Mesendoderm (in vitro differentiated cells): ENCODE results near the gene VSTM2L.

Experiments used
- DNase-seq: peaks from one replicate; pipeline ENCODE4 v3.0.0; 2013
- H2AK5ac ChIP-seq: 2 replicates; pipeline ENCODE4 v1.6.1; 2013; ENCODE audit warnings: low read length, inconsistent platforms
- H2BK120ac ChIP-seq: 2 replicates; pipeline ENCODE4 v1.6.1; 2013; ENCODE audit warnings: low read depth, mild to moderate bottlenecking, low read length, moderate library complexity, mixed read lengths
- H2BK15ac ChIP-seq: replicated peaks from 2 replicates; pipeline ENCODE4 v1.6.1; 2013; ENCODE audit warnings: low read depth, mild to moderate bottlenecking, moderate library complexity
- H2BK5ac ChIP-seq: 2 replicates; pipeline ENCODE4 v1.6.1; 2013; ENCODE audit warnings: low read length, inconsistent platforms
- H3K18ac ChIP-seq: 2 replicates; pipeline ENCODE4 v1.6.1; 2013; ENCODE audit warnings: mild to moderate bottlenecking, low read length, mixed read lengths
- H3K23ac ChIP-seq: one replicate; pipeline ENCODE4 v1.6.1; 2013; ENCODE audit warnings: low read length
- H3K27ac ChIP-seq: 2 replicates; pipeline ENCODE4 v1.5.1; 2013; ENCODE audit warnings: low read depth, mild to moderate bottlenecking, inconsistent platforms, low read length, moderate library complexity
- H3K27me3 ChIP-seq: 2 replicates; pipeline ENCODE4 v1.6.1; 2013; ENCODE audit warnings: low read length, control low read depth, mild to moderate bottlenecking, inconsistent platforms; ENCODE audit not compliant: insufficient read depth, poor library complexity
- H3K36me3 ChIP-seq: 2 replicates; pipeline ENCODE4 v1.6.1; 2013; ENCODE audit warnings: low read length, inconsistent platforms; ENCODE audit not compliant: control insufficient read depth, insufficient read depth
- H3K4ac ChIP-seq: one replicate; pipeline ENCODE4 v1.6.1; 2013; ENCODE audit warnings: low read depth, mild to moderate bottlenecking, low read length, moderate library complexity
- H3K4me1 ChIP-seq: 2 replicates; pipeline ENCODE4 v1.6.1; 2013; ENCODE audit warnings: low read depth, low read length, inconsistent platforms; ENCODE audit not compliant: control insufficient read depth
- H3K4me2 ChIP-seq: 2 replicates; pipeline ENCODE4 v1.6.1; 2013; ENCODE audit warnings: low read length
- H3K4me3 ChIP-seq: 2 replicates; pipeline ENCODE4 v1.5.1; 2013; ENCODE audit warnings: mild to moderate bottlenecking, low read length
- H3K56ac ChIP-seq: one replicate; pipeline ENCODE4 v1.6.1; 2013; ENCODE audit warnings: low read length
- H3K79me1 ChIP-seq: 2 replicates; pipeline ENCODE4 v1.6.1; 2013; ENCODE audit warnings: low read length, inconsistent platforms
- H3K79me2 ChIP-seq: 2 replicates; pipeline ENCODE4 v1.6.1; 2013; ENCODE audit warnings: mild to moderate bottlenecking, low read length; ENCODE audit not compliant: control insufficient read depth, insufficient read depth
- H3K9ac ChIP-seq: 2 replicates; pipeline ENCODE4 v1.6.1; 2013; ENCODE audit warnings: low read length, inconsistent platforms
- H4K5ac ChIP-seq: one replicate; pipeline ENCODE4 v1.6.1; 2013; ENCODE audit warnings: low read length
- H4K8ac ChIP-seq: one replicate; pipeline ENCODE4 v1.6.1; 2013; ENCODE audit warnings: low read depth, mild to moderate bottlenecking, control low read depth, low read length, moderate library complexity
- WGBS: extraction: QIAGEN DNeasy Blood & Tissue Kit; methylation state at CpG from one replicate; pipeline ENCODE4 v1.1.7; 2013; ENCODE audit warnings: low lambda C conversion rate, missing lambda C conversion rate; ENCODE audit not compliant: insufficient coverage; ENCODE audit errors: extremely low coverage; 5-methylcytosine and 5-hydroxymethylcytosine counted together

Gene VSTM2L

DNA sequence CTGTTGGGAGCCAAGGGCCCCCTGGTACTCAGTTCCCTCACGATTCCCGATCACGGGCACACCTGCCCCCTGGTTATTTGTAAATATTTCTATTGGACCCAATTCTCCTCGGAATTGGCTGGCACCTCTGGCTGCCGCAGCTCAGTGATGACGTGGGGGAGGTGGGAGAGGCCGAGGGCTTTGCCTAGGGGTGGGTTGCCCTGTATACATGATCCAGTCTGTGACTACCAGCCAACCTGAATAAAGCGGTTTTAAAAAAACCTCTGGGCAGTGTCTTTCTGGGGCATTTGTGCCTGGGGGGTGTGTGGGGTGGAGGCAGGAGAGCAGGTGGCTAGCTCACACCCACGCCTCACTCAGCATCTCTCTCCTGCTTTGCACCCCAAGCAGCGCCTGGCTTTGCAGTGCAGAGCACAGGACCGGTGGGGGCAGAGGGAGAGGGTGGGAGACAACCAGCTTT, 42.2 kb downstream of the VSTM2L start:
- no peaks in the 10 kb centered on the region for H3K79me2 ChIP-seq
- no peak overlapping the region for H4K5ac ChIP-seq
- H3K79me1 ChIP-seq: no peaks in the 10 kb centered on the region
- no peaks in the 10 kb centered on the region for H3K36me3 ChIP-seq
- no peak overlapping the region for H3K4me2 ChIP-seq
- H3K4me3 ChIP-seq: no peak overlapping the region
- no peak overlapping the region for H2BK5ac ChIP-seq
- no CpG with 5 or more reads among the region's 11 CpGs for WGBS
- no peak overlapping the region for H4K8ac ChIP-seq
- H3K27me3 ChIP-seq: no peaks in the 10 kb centered on the region
- no peak overlapping the region for H2BK15ac ChIP-seq
- H3K23ac ChIP-seq: no peak overlapping the region
- no peak overlapping the region for H3K56ac ChIP-seq
- H2BK120ac ChIP-seq: no peak overlapping the region
- no peak overlapping the region for H3K9ac ChIP-seq
- DNase-seq: no peak
- H2AK5ac ChIP-seq: no peak overlapping the region
- H3K4me1 ChIP-seq: no peaks in the 10 kb centered on the region
- no peak overlapping the region for H3K4ac ChIP-seq
- no peak overlapping the region for H3K18ac ChIP-seq
- H3K27ac ChIP-seq: no peak overlapping the region

DNA sequence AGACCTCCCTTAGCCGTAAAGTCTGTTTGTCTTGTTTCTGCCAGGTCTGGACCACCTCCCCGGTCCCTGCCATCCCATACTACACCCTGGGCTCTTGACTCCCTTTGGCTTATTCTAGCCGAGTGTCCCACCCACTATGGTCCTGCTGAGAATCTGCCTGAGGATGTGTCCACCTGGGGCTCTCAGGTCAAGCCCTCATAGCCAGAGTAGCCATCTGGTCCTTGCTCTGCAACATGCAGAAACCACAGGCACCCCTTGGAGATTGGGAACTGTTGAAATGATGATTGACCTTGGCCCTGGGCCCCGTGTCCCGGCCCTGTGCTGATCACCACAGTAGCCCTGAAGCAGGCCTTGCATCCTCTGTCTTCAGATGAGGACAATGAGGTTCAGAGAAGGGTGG, 44.0 kb downstream of the VSTM2L start:
- Histone ChIP-seq H3K4me2 (no peak overlapping the region), H3K27me3 (no peaks in the 10 kb centered on the region), H4K5ac (no peak overlapping the region), H2BK5ac (no peak overlapping the region), H3K27ac (no peak overlapping the region), H3K23ac (no peak overlapping the region), H3K18ac (no peak overlapping the region), H3K79me2 (no peaks in the 10 kb centered on the region), H3K4me1 (no peaks in the 10 kb centered on the region), H2AK5ac (no peak overlapping the region), H4K8ac (no peak overlapping the region), H3K4me3 (no peak overlapping the region), H3K56ac (no peak overlapping the region), H2BK120ac (no peak overlapping the region), H3K9ac (no peak overlapping the region), H2BK15ac (no peak overlapping the region), H3K4ac (no peak overlapping the region), H3K79me1 (no peaks in the 10 kb centered on the region), H3K36me3 (no peaks in the 10 kb centered on the region)
- no peak for DNase-seq
- no CpG with 5 or more reads among the region's 5 CpGs for WGBS

DNA sequence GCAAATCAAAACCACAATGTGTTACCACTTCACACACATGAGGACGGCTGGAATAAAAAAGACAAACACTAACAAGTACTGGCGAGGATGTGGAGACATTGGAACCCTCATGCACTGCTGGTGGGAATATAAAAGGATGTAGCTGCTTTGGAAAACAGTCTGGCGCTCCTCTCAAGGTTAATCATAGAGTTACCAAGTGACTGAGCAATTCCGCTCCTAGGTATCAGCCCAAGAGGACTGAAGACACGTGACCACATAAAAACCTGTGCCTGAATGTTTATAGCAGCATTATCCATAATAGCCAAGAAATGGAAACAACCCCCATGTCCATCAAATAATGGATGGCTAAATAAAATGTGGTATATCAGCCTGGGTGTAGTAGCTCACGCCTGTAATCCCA, 45.0 kb downstream of the VSTM2L start:
- WGBS: no CpG with 5 or more reads among the region's 6 CpGs
- Histone ChIP-seq H4K8ac (no peak overlapping the region), H3K4me3 (no peak overlapping the region), H3K36me3 (no peaks in the 10 kb centered on the region), H3K79me1 (no peaks in the 10 kb centered on the region), H2BK5ac (no peak overlapping the region), H3K4ac (no peak overlapping the region), H3K18ac (no peak overlapping the region), H2BK120ac (no peak overlapping the region), H3K4me2 (no peak overlapping the region), H4K5ac (no peak overlapping the region), H3K79me2 (no peaks in the 10 kb centered on the region), H3K4me1 (no peaks in the 10 kb centered on the region), H3K56ac (no peak overlapping the region), H3K23ac (no peak overlapping the region), H2BK15ac (no peak overlapping the region), H3K9ac (no peak overlapping the region), H3K27me3 (no peaks in the 10 kb centered on the region), H3K27ac (no peak overlapping the region), H2AK5ac (no peak overlapping the region)
- DNase-seq: no peak

DNA sequence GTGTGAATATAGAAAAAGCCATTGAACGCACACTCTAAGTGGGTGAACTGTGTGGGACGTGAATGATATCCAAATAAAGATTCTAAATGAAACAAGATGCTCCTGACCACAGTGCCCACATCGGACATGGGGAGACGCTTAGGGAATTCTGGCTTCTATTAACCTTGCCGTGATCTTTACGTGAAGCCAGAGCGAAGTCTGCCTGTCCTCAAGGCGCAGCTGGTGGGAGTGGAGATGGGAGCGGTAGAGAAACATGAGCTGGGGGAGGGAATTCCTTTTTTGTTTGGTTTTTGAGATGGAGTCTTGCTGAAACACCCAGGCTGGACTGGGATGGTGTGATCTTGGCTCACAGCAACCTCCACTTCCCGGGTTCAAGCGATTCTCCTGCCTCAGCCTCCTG, 46.0 kb downstream of the VSTM2L start:
- no peaks in the 10 kb centered on the region for H3K4me1 ChIP-seq
- H2BK5ac ChIP-seq: no peak overlapping the region
- H3K56ac ChIP-seq: no peak overlapping the region
- no peak overlapping the region for H4K5ac ChIP-seq
- H3K79me1 ChIP-seq: no peaks in the 10 kb centered on the region
- no peak for DNase-seq
- no peak overlapping the region for H3K4me3 ChIP-seq
- H3K27ac ChIP-seq: no peak overlapping the region
- H2AK5ac ChIP-seq: no peak overlapping the region
- WGBS: no CpG with 5 or more reads among the region's 11 CpGs
- no peaks in the 10 kb centered on the region for H3K36me3 ChIP-seq
- H3K23ac ChIP-seq: no peak overlapping the region
- H3K4me2 ChIP-seq: no peak overlapping the region
- H2BK15ac ChIP-seq: no peak overlapping the region
- H4K8ac ChIP-seq: no peak overlapping the region
- H3K4ac ChIP-seq: no peak overlapping the region
- no peak overlapping the region for H3K9ac ChIP-seq
- no peaks in the 10 kb centered on the region for H3K79me2 ChIP-seq
- no peak overlapping the region for H2BK120ac ChIP-seq
- H3K27me3 ChIP-seq: no peaks in the 10 kb centered on the region
- no peak overlapping the region for H3K18ac ChIP-seq

DNA sequence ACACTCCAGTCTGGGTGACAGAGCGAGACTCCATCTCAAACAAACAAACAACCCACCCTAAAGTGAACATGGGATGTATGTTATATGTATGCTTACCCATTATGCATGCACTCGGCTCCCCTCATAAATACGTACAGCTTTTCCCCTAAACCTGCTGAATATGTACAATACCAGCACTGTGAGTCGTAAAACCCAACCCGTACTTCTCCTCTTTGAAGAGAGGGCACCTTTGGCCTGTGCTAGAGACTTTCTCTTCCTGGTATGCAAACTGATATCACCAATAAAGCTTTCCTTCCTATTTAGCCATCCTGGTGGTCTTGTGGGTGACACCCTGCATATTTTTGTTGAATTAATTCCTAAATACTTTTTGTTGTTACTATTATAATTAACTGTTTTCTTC, 51.3 kb downstream of the VSTM2L start:
- H3K79me1 ChIP-seq: no peaks in the 10 kb centered on the region
- H4K5ac ChIP-seq: no peak overlapping the region
- no peak overlapping the region for H4K8ac ChIP-seq
- H3K18ac ChIP-seq: no peak overlapping the region
- H3K36me3 ChIP-seq: no peaks in the 10 kb centered on the region
- H3K9ac ChIP-seq: no peak overlapping the region
- no peak overlapping the region for H2AK5ac ChIP-seq
- H3K4me1 ChIP-seq: no peaks in the 10 kb centered on the region
- H3K27me3 ChIP-seq: no peaks in the 10 kb centered on the region
- no peak overlapping the region for H3K27ac ChIP-seq
- no peaks in the 10 kb centered on the region for H3K79me2 ChIP-seq
- H2BK120ac ChIP-seq: no peak overlapping the region
- no peak for DNase-seq
- H2BK5ac ChIP-seq: no peak overlapping the region
- no peak overlapping the region for H3K4me2 ChIP-seq
- no peak overlapping the region for H3K23ac ChIP-seq
- WGBS: no CpG with 5 or more reads among the region's 5 CpGs
- H2BK15ac ChIP-seq: no peak overlapping the region
- no peak overlapping the region for H3K4me3 ChIP-seq
- H3K56ac ChIP-seq: no peak overlapping the region
- no peak overlapping the region for H3K4ac ChIP-seq

DNA sequence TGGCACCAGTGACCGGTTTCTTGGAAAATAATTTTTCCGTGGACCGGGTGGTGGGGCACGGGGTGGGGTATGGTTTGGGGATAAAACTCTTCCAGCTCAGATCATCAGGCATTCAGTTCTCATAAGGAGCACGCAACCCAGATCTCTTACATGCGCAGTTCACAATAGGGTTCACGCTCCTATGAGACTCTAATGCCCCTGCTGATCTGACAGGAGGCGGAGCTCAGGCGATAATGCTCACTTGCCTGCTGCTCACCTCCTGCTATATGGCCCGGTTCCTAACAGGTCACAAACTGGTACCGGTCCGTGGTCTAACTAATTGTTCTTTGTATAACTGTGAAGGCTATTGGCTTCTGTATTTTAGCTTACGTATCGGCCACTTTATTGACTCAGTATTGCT, 51.7 kb downstream of the VSTM2L start:
- no peak overlapping the region for H2BK5ac ChIP-seq
- no peak overlapping the region for H4K5ac ChIP-seq
- no peaks in the 10 kb centered on the region for H3K36me3 ChIP-seq
- H3K79me1 ChIP-seq: no peaks in the 10 kb centered on the region
- no peaks in the 10 kb centered on the region for H3K27me3 ChIP-seq
- no CpG with 5 or more reads among the region's 14 CpGs for WGBS
- H3K27ac ChIP-seq: no peak overlapping the region
- no peak overlapping the region for H3K56ac ChIP-seq
- no peak overlapping the region for H3K4ac ChIP-seq
- H3K4me2 ChIP-seq: no peak overlapping the region
- no peak overlapping the region for H2BK120ac ChIP-seq
- no peak overlapping the region for H3K4me3 ChIP-seq
- H3K79me2 ChIP-seq: no peaks in the 10 kb centered on the region
- H3K18ac ChIP-seq: no peak overlapping the region
- H3K23ac ChIP-seq: no peak overlapping the region
- no peaks in the 10 kb centered on the region for H3K4me1 ChIP-seq
- H2BK15ac ChIP-seq: no peak overlapping the region
- no peak overlapping the region for H4K8ac ChIP-seq
- H2AK5ac ChIP-seq: no peak overlapping the region
- DNase-seq: no peak
- H3K9ac ChIP-seq: no peak overlapping the region
